Neural progenitor cell (in vitro differentiated cells): Measurements from ENCODE around the gene GPR62. TPM values are rescaled to one million over a fixed set of nuclear protein-coding genes. Genes with fewer than 3 reads are reported as not detected.

Experiments
- DNase-seq: peaks from one replicate; pipeline ENCODE4 v3.0.0-alpha.2; 2016; ENCODE audit warnings: low spot score
- H2AFZ ChIP-seq: fragments of 200-600 bp; sonication (generic); replicated peaks from 2 replicates; pipeline ENCODE4 v1.6.1; 2016; ENCODE audit warnings: antibody characterized with exemption
- H3F3A ChIP-seq: fragments of 200-600 bp; sonication (generic); 2 replicates; pipeline ENCODE4 v1.6.1; 2016; ENCODE audit warnings: antibody characterized with exemption, low read depth
- H3K27ac ChIP-seq: fragments of 200-600 bp; sonication (generic); 2 replicates; pipeline ENCODE4 v1.5.1; 2016; ENCODE audit warnings: mild to moderate bottlenecking
- H3K27me3 ChIP-seq: fragments of 200-600 bp; sonication (generic); 2 replicates; pipeline ENCODE4 v1.6.1; 2016; ENCODE audit warnings: mild to moderate bottlenecking, moderate library complexity
- H3K36me3 ChIP-seq: fragments of 200-600 bp; sonication (generic); 2 replicates; pipeline ENCODE4 v1.5.1; 2016
- H3K4me1 ChIP-seq: fragments of 200-600 bp; sonication (generic); 2 replicates; pipeline ENCODE4 v1.6.1; 2016; ENCODE audit warnings: mixed run types
- H3K4me2 ChIP-seq: fragments of 200-600 bp; sonication (generic); 2 replicates; pipeline ENCODE4 v1.6.1; 2016
- H3K4me3 ChIP-seq: fragments of 200-600 bp; sonication (generic); 2 replicates; pipeline ENCODE4 v1.5.1; 2016
- H3K79me2 ChIP-seq: fragments of 200-600 bp; sonication (generic); 2 replicates; pipeline ENCODE4 v1.6.1; 2016; ENCODE audit warnings: low read depth
- H3K9ac ChIP-seq: fragments of 200-600 bp; sonication (generic); 2 replicates; pipeline ENCODE4 v1.6.1; 2016
- H3K9me3 ChIP-seq: fragments of 200-600 bp; sonication (generic); 2 replicates; pipeline ENCODE4 v1.5.1; 2016; ENCODE audit warnings: low read depth
- H4K20me1 ChIP-seq: fragments of 200-600 bp; sonication (generic); 2 replicates; pipeline ENCODE4 v1.6.1; 2016; ENCODE audit warnings: low read depth
- H3K27ac Mint-ChIP-seq: 3 replicates; pipeline ENCODE4 v1.8.0; 2021; ENCODE audit warnings: mixed read lengths
- H3K27me3 Mint-ChIP-seq: 2 replicates; pipeline ENCODE4 v1.8.0; 2022; ENCODE audit warnings: low read depth, mild to moderate bottlenecking, inconsistent platforms, moderate library complexity, mixed read lengths; ENCODE audit not compliant: insufficient read depth
- H3K36me3 Mint-ChIP-seq: 3 replicates; pipeline ENCODE4 v1.8.0; 2021; ENCODE audit warnings: mixed read lengths
- H3K4me1 Mint-ChIP-seq: 3 replicates; pipeline ENCODE4 v1.8.0; 2021; ENCODE audit warnings: mixed read lengths
- H3K4me3 Mint-ChIP-seq: 3 replicates; pipeline ENCODE4 v1.8.0; 2021; ENCODE audit warnings: mild to moderate bottlenecking, moderate library complexity, mixed read lengths
- H3K9me3 Mint-ChIP-seq: 3 replicates; pipeline ENCODE4 v1.8.0; 2020; ENCODE audit warnings: mixed read lengths
- EZH2 ChIP-seq: fragments of 200-600 bp; sonication (generic); IDR thresholded peaks from 2 replicates; pipeline ENCODE4 v1.6.1; 2017; ENCODE audit warnings: antibody characterized with exemption, mild to moderate bottlenecking, moderate library complexity
- EZH2phosphoT487 ChIP-seq: fragments of 200-600 bp; sonication (generic); IDR thresholded peaks from 2 replicates; pipeline ENCODE4 v1.6.1; 2017; ENCODE audit warnings: antibody characterized with exemption
- total RNA-seq: library from RNA; depleted of rRNA; stranded (reverse); fragments of >200 nt; gene quantifications from 2 replicates; pipeline ENCODE4 v1.2.3, GENCODE V29; 2015; ENCODE audit warnings: low replicate concordance
- TF ChIP-seq, protein P1 (sequence below): fragments of 200-600 bp; sonication (generic); IDR thresholded peaks from 2 replicates; pipeline ENCODE4 v1.5.1; 2017; ENCODE audit warnings: antibody characterized with exemption, mild to moderate bottlenecking

GPR62 gene
- total RNA-seq, 1 donor from 2014 or later: 0.21 TPM

DNA sequence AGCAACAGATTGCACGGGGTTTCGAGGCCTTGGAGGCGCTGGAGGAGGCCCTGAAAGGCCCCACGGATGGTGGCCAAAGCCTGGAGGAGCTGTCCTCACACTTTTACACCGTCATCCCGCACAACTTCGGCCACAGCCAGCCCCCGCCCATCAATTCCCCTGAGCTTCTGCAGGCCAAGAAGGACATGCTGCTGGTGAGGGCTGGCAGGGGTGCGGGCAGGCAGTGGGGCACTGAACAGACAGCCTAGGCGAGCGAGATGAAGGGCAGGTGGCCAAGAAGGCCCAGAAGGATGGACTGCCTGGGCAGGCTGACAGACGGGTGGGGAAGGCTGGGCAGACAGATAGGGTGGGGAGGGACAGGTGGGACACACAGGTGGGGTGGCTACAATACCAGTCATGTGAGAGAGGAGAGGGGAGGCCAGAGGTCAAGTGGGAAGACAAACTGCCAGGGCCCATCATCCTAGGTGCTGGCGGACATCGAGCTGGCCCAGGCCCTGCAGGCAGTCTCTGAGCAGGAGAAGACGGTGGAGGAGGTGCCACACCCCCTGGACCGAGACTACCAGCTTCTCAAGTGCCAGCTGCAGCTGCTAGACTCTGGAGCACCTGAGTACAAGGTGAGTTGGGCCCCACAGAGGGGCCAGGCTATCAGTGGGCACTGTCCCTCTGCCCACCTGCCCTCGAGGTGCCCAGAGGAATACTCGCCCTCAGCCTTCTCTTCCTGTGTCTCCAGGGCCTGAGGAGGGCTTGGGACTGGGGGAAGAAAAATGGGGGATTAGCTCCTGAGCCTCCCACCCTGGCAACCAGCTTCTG lies 9.9 kb upstream of the GPR62 start:
- Mint-ChIP-seq H3K4me1 (peaks cover 11% of the 10 kb centered on the region), H3K27me3 (peaks cover 8% of the 10 kb centered on the region), H3K27ac (no peak overlapping the region), H3K4me3 (no peak overlapping the region), H3K36me3 (no peaks in the 10 kb centered on the region), H3K9me3 (no peaks in the 10 kb centered on the region)
- Histone ChIP-seq H3K27ac (no peak overlapping the region), H2AFZ (no peak overlapping the region), H3K4me1 (peaks cover 11% of the 10 kb centered on the region), H3K79me2 (peaks cover 12% of the 10 kb centered on the region), H3K36me3 (no peaks in the 10 kb centered on the region), H3F3A (no peaks in the 10 kb centered on the region), H4K20me1 (peaks cover 11% of the 10 kb centered on the region), H3K9ac (no peak overlapping the region), H3K9me3 (no peaks in the 10 kb centered on the region), H3K4me2 (no peak overlapping the region), H3K4me3 (no peak overlapping the region), H3K27me3 (peaks cover 30% of the 10 kb centered on the region)
- no peak for DNase-seq
- TF ChIP-seq, protein P1, sequence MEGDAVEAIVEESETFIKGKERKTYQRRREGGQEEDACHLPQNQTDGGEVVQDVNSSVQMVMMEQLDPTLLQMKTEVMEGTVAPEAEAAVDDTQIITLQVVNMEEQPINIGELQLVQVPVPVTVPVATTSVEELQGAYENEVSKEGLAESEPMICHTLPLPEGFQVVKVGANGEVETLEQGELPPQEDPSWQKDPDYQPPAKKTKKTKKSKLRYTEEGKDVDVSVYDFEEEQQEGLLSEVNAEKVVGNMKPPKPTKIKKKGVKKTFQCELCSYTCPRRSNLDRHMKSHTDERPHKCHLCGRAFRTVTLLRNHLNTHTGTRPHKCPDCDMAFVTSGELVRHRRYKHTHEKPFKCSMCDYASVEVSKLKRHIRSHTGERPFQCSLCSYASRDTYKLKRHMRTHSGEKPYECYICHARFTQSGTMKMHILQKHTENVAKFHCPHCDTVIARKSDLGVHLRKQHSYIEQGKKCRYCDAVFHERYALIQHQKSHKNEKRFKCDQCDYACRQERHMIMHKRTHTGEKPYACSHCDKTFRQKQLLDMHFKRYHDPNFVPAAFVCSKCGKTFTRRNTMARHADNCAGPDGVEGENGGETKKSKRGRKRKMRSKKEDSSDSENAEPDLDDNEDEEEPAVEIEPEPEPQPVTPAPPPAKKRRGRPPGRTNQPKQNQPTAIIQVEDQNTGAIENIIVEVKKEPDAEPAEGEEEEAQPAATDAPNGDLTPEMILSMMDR: no peak
- TF ChIP-seq EZH2phosphoT487: no peak
- TF ChIP-seq EZH2: no peak

DNA sequence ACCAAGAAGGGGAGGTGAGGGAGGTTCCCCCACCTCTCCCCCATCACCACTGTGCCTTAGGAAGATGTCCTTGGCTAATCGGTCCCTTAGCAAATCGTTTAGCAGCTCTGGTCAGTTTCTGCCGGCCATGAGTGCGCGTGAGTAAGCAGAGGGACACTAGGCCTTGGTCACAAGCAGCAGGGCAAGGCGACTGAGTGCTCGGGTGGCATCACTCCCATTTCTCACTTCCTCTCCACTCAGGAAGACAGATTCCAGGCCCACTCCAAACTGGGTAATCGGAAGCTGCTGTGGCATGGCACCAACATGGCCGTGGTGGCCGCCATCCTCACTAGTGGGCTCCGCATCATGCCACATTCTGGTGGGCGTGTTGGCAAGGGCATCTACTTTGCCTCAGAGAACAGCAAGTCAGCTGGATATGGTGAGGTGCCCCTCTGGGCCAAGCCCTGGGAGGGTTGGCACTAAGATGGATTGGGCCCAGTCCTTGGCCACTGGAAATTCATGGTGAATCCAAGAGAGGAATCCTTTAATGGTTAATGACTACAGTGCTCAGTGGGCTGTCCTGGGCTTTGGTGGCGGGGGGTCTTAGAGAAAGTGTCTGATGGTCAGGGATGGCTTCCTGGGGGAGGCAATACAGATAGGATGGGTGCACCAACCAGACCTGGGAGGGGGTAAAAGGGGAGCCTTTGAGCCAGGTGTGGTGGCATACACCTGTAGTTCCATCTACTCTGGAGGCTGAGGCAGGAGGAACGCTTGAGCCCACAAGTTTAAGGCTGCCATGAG lies 9.1 kb upstream of the GPR62 start:
- Mint-ChIP-seq H3K9me3 (no peaks in the 10 kb centered on the region), H3K27me3 (peaks cover 8% of the 10 kb centered on the region), H3K27ac (peak overlapping the region; percentile 57), H3K4me1 (peaks cover 2% of the 10 kb centered on the region), H3K36me3 (no peaks in the 10 kb centered on the region), H3K4me3 (no peak overlapping the region)
- Histone ChIP-seq H3K79me2 (peaks cover 4% of the 10 kb centered on the region), H3F3A (no peaks in the 10 kb centered on the region), H3K4me3 (no peak overlapping the region), H4K20me1 (peaks cover 3% of the 10 kb centered on the region), H3K4me1 (peaks cover 3% of the 10 kb centered on the region), H3K9ac (no peak overlapping the region), H3K36me3 (no peaks in the 10 kb centered on the region), H3K27ac (no peak overlapping the region), H3K9me3 (no peaks in the 10 kb centered on the region), H3K27me3 (peaks cover 39% of the 10 kb centered on the region), H2AFZ (no peak overlapping the region), H3K4me2 (no peak overlapping the region)
- TF ChIP-seq EZH2 (no peak), EZH2phosphoT487 (no peak)
- TF ChIP-seq, protein P1: no peak
- DNase-seq: no peak

DNA sequence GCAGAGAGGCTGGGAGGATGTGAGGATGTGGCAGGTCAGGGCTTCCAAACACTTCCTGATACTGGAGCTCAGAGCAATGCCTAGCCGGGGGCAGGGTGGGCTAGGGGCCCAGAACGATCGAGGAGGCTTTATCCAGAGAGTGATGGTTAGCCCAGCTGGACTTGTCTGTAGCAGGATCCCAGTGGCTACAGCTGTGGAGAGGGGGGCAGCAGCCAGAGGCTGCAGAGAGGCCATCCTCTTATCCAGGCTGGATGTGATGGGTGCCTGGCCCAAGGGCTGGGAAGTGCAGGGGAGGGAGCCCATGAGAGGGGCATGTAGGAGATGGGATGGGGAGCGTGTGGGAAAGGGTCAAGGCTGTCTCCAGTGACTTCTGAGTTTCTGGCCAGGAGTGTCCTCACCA lies 8.4 kb upstream of the GPR62 start:
- DNase-seq: no peak
- no peak overlapping the region for H3K27ac Mint-ChIP-seq
- no peaks in the 10 kb centered on the region for H3K4me1 Mint-ChIP-seq

More for the DNA sequence above, 8.4 kb upstream of the GPR62 start:
- no peaks in the 10 kb centered on the region for H3K79me2 ChIP-seq
- Mint-ChIP-seq H3K4me3 (no peak overlapping the region), H3K27me3 (peaks cover 10% of the 10 kb centered on the region), H3K36me3 (no peaks in the 10 kb centered on the region), H3K9me3 (no peaks in the 10 kb centered on the region)
- no peaks in the 10 kb centered on the region for H4K20me1 ChIP-seq
- no peak overlapping the region for H3K4me2 ChIP-seq
- H3K27ac ChIP-seq: no peak overlapping the region
- no peaks in the 10 kb centered on the region for H3K9me3 ChIP-seq
- no peak overlapping the region for H3K9ac ChIP-seq
- peaks cover 46% of the 10 kb centered on the region for H3K27me3 ChIP-seq
- H3K4me1 ChIP-seq: peaks cover 3% of the 10 kb centered on the region
- no peaks in the 10 kb centered on the region for H3K36me3 ChIP-seq
- H2AFZ ChIP-seq: no peak overlapping the region
- TF ChIP-seq EZH2 (no peak), EZH2phosphoT487 (no peak)
- TF ChIP-seq, protein P1: no peak
- no peak overlapping the region for H3K4me3 ChIP-seq
- no peaks in the 10 kb centered on the region for H3F3A ChIP-seq
